Measurements from ENCODE around the gene DENND6A.
"Not testable (repeated sequence)": the region's sequence is repeated elsewhere in the genome, so short reads cannot be mapped to it uniquely, and the experiment has no call there.

The DENND6A gene

DNA sequence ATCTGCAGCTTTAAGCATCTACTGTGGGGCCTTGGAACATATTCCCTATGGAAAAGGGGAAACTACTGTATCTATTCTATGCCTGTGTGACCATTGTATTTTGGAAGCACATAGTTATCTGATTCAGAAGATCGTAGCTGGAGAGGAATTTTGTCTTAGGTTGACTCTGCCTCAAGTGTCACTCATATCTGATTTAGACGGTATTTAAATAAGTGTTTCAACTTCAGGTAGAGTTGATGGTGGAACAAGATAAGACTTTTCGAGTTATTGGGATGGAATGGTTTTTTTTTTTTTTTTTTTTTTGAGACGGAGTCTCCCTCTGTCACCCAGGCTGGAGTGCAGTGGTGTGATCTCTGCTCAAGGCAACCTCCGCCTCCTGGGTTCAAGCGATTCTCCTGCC lies 8.9 kb upstream of the DENND6A start:
- TF ChIP-seq CTCF (IDR thresholded peaks at IDR 0.05), result no peak
- Mint-ChIP-seq H3K27me3 (ENCODE audit: low read depth, poor library complexity) (peaks cover 1% of the 10 kb centered on the region), H3K27ac (no peak overlapping the region), H3K4me1 (no peaks in the 10 kb centered on the region), H3K4me3 (no peak overlapping the region), H3K36me3 (ENCODE audit: low read depth) (no peaks in the 10 kb centered on the region), H3K9me3 (no peaks in the 10 kb centered on the region)
- no peak for DNase-seq

- Mint-ChIP-seq H3K4me1 (no peaks in the 10 kb centered on the region), H3K36me3 (ENCODE audit: low read depth) (no peaks in the 10 kb centered on the region), H3K27me3 (ENCODE audit: low read depth, poor library complexity) (peaks cover 4% of the 10 kb centered on the region), H3K4me3 (no peak overlapping the region), H3K27ac (no peak overlapping the region), H3K9me3 (no peaks in the 10 kb centered on the region)
- no peak for DNase-seq
- TF ChIP-seq CTCF (IDR thresholded peaks at IDR 0.05), result no peak
Observed at GRCh38 chr3:57700737-57701136, 7.9 kb upstream of the DENND6A start.

- Mint-ChIP-seq H3K27me3 (ENCODE audit: low read depth, poor library complexity) (peaks cover 4% of the 10 kb centered on the region), H3K27ac (no peak overlapping the region), H3K9me3 (no peaks in the 10 kb centered on the region), H3K4me3 (no peak overlapping the region), H3K36me3 (ENCODE audit: low read depth) (no peaks in the 10 kb centered on the region), H3K4me1 (no peaks in the 10 kb centered on the region)
- DNase-seq, result no peak
- TF ChIP-seq CTCF (IDR thresholded peaks at IDR 0.05), result no peak
Observed at GRCh38 chr3:57699591-57699990, 6.7 kb upstream of the DENND6A start.

- no peak for DNase-seq
- TF ChIP-seq CTCF (IDR thresholded peaks at IDR 0.05), result no peak
- Mint-ChIP-seq H3K36me3 (ENCODE audit: low read depth) (no peaks in the 10 kb centered on the region), H3K27me3 (ENCODE audit: low read depth, poor library complexity) (peaks cover 4% of the 10 kb centered on the region), H3K9me3 (no peaks in the 10 kb centered on the region), H3K4me3 (no peak overlapping the region), H3K27ac (no peak overlapping the region), H3K4me1 (peaks cover under 1% of the 10 kb centered on the region)
Observed at GRCh38 chr3:57696801-57697321, 4.0 kb upstream of the DENND6A start.

- no peak for TF ChIP-seq CTCF (IDR thresholded peaks at IDR 0.05)
- no peak for DNase-seq
- H3K9me3 Mint-ChIP-seq, result no peaks in the 10 kb centered on the region
- H3K4me3 Mint-ChIP-seq, result peak overlapping the region; percentile 93
- H3K27me3 Mint-ChIP-seq (ENCODE audit: low read depth, poor library complexity), result peaks cover 4% of the 10 kb centered on the region
- peaks cover 19% of the 10 kb centered on the region for H3K4me1 Mint-ChIP-seq
- H3K36me3 Mint-ChIP-seq (ENCODE audit: low read depth), result no peaks in the 10 kb centered on the region
- H3K27ac Mint-ChIP-seq, result no peak overlapping the region
Observed at GRCh38 chr3:57694146-57694545, 1.3 kb upstream of the DENND6A start.

- not testable (repeated sequence) for H3K9me3 Mint-ChIP-seq; H3K27me3 Mint-ChIP-seq (ENCODE audit: low read depth, poor library complexity); H3K36me3 Mint-ChIP-seq (ENCODE audit: low read depth); DNase-seq
- H3K4me1 Mint-ChIP-seq, result peaks cover 27% of the 10 kb centered on the region
- H3K27ac Mint-ChIP-seq, result peak overlapping the region; percentile 96
- H3K4me3 Mint-ChIP-seq, result peak overlapping the region; percentile 93
Observed at GRCh38 chr3:57692133-57692395, 813 bp downstream of the DENND6A start.
